Activated CD8-positive, alpha-beta memory T cell treated with anti-CD3 and anti-CD28 coated beads for 36 hours (primary cell): Measurements from ENCODE around the gene BNC2. TPM values are rescaled to one million over a fixed set of nuclear protein-coding genes. Genes with fewer than 3 reads are reported as not detected.
"Not testable (repeated sequence)": the region's sequence is repeated elsewhere in the genome, so short reads cannot be mapped to it uniquely, and the experiment has no call there.

ENCODE experiments used
- CTCF ChIA-PET: fragments of 350-600 bp; sonication (Branson Sonifier 250); formaldehyde crosslinking; loops from one replicate; lab custom pipeline; 2021; ENCODE audit warnings: antibody characterized with exemption; lab: Charles Lee
- POLR2A ChIA-PET: fragments of 350-600 bp; sonication (Branson Sonifier 250); formaldehyde crosslinking; loops from one replicate; lab custom pipeline; 2021; ENCODE audit warnings: antibody characterized with exemption; lab: Charles Lee
- total RNA-seq, 2 experiments: library from RNA; stranded (reverse); gene quantifications; one replicate each; pipeline ENCODE4 v1.2.3, GENCODE V29; 2021

The BNC2 gene, protein sequence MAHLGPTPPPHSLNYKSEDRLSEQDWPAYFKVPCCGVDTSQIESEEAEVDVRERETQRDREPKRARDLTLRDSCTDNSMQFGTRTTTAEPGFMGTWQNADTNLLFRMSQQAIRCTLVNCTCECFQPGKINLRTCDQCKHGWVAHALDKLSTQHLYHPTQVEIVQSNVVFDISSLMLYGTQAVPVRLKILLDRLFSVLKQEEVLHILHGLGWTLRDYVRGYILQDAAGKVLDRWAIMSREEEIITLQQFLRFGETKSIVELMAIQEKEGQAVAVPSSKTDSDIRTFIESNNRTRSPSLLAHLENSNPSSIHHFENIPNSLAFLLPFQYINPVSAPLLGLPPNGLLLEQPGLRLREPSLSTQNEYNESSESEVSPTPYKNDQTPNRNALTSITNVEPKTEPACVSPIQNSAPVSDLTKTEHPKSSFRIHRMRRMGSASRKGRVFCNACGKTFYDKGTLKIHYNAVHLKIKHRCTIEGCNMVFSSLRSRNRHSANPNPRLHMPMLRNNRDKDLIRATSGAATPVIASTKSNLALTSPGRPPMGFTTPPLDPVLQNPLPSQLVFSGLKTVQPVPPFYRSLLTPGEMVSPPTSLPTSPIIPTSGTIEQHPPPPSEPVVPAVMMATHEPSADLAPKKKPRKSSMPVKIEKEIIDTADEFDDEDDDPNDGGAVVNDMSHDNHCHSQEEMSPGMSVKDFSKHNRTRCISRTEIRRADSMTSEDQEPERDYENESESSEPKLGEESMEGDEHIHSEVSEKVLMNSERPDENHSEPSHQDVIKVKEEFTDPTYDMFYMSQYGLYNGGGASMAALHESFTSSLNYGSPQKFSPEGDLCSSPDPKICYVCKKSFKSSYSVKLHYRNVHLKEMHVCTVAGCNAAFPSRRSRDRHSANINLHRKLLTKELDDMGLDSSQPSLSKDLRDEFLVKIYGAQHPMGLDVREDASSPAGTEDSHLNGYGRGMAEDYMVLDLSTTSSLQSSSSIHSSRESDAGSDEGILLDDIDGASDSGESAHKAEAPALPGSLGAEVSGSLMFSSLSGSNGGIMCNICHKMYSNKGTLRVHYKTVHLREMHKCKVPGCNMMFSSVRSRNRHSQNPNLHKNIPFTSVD
- not detected for total RNA-seq

DNA sequence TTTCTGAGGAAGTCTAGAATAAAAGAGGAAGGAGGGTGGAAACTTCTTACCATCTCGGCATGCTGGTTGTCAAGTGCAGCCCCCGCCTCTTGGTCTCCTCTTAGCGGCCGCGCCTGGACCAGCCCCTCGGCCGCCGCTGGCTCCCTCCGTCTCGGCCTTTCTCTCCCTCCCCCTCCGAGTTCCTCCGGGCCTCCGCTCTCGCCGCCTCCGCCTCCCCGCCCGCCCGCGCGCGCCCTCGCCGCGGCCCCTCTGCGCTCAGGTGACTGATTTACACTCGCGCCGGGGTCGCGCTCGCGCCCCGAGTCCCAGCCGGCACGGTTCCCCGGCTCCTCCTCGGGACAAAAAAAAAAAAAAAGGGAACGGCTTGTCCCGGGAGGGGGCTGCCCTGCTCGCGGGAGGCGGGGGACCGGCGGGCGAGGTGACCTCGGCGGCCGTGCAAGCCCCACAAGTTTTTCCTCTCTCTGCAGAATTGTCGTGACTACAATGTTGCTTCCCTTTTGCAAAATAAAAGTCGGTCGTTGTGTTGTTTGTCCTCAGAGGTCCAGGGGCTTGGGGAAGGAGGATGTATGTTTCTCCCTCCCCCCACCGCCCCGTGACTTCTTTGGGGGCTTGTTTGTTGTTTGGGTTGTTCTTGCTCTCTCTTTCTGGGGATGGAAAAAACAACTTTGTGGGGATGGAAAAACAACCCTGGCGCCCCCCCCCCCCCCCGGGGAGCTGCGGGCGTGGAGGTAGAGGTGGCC lies at the start of gene BNC2:
Gene BNC2 (minus strand): TSS at position 75 of the 740 bp plus-strand sequence. CDS start 22 bp downstream, at position 53.
- ChIA-PET CTCF (no interaction called here), POLR2A (no interaction called here)

DNA sequence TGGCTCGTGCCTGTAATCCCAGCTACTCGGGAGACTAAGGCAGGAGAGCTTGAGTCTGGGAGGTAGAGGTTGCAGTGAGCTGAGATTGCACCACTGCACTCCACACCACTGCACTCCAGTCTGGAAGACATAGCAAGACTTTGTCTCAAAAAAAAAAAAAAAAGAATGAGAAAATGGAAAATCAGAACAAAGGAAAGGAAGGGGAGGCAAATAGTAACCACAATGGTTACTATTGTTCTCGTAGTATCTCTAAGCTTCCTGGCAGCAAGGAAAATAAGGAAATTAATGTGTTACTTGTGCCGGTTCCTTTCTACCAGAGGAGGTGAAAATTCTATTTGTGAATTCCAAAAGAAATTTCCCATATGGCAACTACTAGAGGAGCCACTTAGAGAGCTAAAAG lies 48.5 kb upstream of the BNC2 start:
- CTCF ChIA-PET = no interaction called here
- POLR2A ChIA-PET = no interaction called here

DNA sequence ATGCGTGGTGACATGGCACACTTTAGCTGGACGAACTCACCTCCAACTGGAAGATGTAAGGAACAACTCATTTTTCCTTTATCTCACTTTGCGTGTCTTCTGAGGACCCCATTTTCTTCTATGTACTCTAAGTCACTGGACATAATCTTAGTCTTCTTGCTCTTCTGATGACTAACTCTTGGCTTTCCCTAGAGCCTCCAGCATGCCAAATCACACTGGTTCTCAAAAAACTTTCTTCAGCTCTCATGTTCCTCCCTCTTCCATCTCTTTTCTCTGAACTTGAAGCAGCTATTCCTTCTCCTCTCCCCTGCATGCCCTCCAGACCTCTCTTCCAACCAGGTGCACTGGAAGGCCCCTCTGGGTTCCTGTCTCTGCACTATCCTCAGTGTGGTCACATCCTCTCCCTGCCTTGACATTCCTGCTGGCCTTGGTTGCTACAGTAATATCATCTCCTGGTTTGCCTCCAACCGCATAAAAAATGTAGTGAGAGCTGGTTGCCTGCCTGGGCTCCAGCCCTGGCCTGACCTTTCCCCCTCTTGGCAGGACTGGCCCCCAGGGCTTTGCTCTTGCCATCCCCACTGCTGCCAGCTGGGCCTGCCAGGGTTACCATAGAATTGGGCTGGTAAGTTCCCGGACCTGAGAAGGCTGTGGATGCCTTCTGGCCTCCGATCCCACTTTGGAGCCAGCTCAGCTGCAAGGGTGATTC lies 44.8 kb upstream of the BNC2 start:
- POLR2A ChIA-PET = no interaction called here
- CTCF ChIA-PET = no interaction called here

DNA sequence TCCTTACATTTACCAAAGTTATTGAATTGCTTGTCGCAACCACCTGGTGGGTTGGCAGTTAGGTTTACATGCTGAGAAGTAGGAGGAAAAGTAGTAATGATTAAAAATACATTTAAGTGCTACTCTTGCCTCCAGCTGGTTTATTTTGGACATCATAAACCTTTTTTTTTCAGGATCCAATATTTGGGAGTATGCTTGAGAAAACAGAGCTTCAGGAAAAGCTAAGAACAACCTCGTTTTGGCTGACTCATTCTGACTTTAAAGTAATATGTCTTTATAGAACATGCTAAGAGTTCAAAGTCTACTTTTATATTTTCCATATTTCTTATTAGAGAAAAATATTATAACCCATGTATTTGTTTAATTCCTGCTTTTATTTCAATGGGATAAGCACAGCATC lies 41.7 kb upstream of the BNC2 start:
- ChIA-PET POLR2A (no interaction called here), CTCF (no interaction called here)

DNA sequence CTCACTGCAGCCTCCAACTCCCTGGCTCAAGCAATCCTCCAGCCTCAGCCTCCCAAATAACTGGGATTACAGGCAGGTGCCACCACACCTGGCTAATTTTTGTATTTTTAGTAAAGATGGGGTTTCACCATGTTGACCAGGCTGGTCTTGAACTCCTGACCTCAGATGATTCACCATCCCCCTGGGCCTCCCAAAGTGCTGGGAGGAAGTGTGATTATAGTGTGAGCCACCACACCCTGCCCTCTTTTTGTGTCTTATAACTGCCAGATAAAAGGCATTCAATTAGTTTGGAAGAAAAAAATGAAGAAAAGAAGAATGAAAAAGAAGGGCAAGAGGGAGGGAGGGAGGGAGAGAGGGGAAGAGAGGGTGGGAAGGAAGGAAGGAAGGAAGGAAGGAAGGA lies 37.7 kb upstream of the BNC2 start:
- CTCF ChIA-PET = not testable (repeated sequence)

DNA sequence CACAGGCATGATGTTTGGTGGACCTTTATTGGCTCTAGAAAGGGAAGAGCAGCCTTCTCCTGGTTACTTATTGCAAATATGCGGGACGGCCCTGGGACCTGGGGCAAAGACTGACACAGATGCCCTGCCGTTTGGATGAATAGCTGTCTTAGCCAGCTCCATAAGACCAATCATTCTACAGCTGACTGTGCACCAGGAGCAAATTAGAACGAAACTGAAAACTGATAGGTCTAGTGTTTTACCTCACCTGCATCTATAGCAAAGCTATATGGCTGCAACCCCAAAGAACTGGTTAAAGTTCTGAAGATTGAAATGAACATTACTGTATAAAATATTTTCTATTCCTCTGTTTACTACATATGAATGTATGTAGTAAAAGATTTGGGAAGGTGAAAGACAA lies 34.2 kb upstream of the BNC2 start:
- ChIA-PET CTCF (no interaction called here), POLR2A (no interaction called here)

More for the DNA sequence above, 37.7 kb upstream of the BNC2 start:
- POLR2A ChIA-PET = not testable (repeated sequence)

DNA sequence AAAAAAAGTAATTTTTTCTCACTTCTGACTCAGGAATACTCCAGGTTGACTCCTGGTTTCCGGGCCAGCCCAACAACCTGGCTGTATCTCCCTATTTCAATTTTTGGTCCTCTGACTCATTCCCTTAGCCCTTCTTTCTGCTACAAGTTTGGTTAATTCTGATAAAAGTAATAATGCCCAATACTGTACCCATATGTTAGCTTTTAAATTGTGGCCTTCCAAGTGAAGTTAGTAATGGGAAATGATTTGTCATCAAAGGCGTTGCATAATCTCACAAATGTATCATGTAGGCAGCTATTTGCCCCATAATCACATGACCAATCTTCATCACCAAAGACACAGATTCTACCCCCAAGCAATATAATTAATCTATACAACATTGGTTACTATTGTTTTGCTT lies 31.1 kb upstream of the BNC2 start:
- CTCF ChIA-PET = no interaction called here
- POLR2A ChIA-PET = no interaction called here

DNA sequence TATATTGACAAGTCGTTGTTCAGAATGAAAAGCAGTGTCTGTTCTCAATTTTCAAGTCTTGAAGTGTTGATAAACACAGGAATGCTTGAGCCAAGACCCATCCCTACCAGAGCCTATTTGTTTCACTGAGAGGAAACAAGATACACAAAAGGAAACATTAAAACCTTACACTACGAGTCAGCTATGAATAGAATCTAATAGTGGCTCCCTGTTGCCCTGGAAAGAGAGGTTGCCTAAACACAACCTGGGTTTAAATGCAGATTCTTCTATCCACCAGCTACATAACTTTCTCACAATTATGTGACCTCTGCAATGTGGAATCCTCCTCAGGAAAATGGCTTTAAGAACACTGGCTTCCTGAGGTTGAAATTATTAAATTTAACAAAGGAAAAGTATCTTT lies 29.1 kb upstream of the BNC2 start:
- ChIA-PET CTCF (no interaction called here), POLR2A (no interaction called here)

DNA sequence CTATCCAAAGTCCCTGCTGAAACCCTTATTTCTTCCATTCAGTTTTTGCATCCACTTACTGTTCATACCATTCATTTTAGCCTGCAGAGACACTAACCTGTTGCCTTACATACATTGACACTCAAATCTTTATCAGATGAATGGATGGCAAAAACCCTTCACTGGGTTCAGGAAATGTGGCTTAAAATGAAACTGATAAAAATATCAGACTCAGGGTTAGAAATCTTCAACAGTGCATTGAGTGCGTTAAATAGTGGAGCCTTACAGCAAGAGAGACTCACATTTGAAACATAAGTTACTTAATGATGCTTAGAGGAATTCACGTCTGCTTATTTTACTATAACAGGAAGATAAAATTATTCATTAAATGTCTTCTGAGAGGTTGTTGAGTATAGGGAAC lies 28.0 kb upstream of the BNC2 start:
- ChIA-PET CTCF (no interaction called here), POLR2A (no interaction called here)

DNA sequence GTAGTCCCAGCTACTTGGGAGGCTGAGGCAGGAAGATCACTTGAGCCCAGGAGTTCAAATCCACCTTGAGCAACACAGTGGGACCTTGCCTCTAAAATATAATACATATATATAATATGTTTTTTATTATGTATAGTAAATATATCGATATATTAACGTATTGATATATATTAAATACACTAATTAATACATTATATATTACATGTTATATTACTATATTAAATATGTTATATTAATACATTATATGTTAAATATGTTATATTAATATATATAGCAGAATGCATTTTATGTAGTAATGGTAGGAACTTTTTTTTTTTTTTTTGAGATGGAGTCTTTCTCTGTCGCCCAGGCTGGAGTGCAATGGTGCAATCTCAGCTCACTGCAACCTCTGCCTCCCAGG lies 18.1 kb upstream of the BNC2 start:
- POLR2A ChIA-PET = no interaction called here
- CTCF ChIA-PET = no interaction called here

DNA sequence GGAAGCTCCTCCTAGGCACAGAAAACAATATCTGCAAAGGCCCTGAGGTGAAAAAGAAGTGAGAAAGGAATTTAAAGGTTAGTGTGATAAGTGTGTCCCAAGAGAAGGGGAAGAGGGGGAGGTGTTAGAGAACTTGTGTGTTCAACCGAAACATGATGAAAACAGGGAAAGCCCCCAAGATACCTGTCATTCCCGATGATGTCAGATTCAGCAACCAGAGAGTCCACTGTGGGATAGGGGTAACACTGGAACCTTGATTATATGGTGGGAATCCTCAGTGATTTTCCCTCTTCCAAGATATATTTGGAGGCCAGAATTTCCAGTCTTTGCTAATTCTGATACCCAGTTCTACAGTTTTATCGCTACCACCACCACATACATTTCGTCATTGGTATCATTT lies 15.5 kb upstream of the BNC2 start:
- CTCF ChIA-PET = no interaction called here
- POLR2A ChIA-PET = no interaction called here

DNA sequence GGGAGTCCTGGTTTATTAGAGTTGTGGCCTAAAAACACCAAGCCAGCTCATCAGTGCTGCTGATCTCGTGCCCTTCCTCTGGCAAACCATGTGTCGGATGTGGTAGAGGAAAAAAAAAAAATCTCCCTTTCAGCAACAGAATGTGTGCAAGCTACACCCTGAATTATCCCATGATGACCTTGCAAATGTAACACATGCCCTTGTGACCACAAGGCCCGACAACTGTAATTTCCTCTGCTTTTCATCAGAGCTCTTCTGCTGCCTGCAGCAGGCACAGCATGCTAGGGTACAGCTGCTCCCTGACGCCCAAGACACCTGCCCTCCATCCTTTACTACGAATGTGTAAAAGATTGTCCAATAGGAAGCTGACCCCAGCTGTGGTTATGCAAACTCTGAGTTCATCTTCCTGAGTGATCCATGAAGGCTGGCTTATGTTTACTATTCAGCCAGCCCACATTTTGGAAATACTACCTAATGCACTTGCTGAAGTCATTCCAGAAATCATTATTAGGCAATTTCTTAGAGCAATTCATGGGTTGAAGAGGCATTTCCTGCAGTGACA lies 14.6 kb upstream of the BNC2 start:
- POLR2A ChIA-PET = no interaction called here
- CTCF ChIA-PET = no interaction called here

DNA sequence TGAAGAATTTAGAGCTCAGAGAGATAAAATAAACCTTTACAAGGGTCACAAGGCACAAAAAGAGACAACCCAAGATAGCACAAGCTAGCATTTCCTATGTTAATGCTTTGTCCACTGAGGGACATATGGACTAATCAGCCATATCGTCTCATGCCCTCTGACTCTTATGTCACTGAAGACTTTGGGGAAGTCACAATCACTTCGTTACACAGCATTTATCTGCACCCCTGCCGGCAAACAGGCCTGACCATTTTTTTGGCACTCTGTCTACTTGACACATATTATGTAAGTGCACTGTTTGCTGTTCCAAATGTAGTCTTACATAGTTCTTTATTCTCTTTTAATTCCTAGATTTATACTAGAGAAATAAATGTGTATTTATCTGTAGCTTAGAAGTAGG lies 13.9 kb upstream of the BNC2 start:
- ChIA-PET CTCF (no interaction called here), POLR2A (no interaction called here)

DNA sequence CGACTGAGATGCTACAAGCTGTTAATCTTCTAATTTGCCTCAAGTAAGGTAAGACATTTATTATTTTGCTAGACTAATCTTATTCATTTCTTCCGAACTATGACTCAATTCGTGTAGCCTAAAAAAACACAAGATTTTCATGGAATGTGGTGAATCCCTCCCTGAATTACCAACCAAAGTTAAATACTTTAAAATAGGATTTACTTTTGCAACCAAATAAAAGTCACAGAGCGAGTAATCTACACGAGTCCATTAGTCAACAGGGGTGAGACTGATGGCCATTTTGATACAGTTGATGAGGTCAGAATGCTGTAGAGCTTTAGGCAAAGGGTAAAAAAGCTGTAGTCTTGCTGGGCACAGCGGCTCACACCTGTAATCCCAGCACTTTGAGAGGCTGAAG lies 13.1 kb upstream of the BNC2 start:
- CTCF ChIA-PET = no interaction called here
- POLR2A ChIA-PET = no interaction called here

DNA sequence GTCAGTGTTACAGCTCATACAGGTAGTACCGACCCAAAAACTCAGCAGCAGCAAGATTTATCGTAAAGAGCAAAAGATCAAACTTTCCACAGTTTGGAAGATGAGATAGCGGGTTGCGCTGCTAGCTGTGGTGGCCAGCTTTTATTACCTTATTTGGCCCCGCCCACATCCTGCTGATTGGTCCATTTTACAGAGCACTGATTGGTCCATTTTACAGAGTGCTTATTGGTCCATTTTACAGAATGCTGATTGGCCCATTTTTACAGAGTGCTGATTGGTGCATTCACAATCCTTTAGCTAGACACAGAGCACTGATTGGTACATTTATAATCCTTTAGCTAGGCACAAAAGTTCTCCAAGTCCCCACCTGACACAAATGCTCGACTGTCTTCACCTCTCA lies 12.0 kb upstream of the BNC2 start:
- CTCF ChIA-PET, POLR2A ChIA-PET: not testable (repeated sequence)

DNA sequence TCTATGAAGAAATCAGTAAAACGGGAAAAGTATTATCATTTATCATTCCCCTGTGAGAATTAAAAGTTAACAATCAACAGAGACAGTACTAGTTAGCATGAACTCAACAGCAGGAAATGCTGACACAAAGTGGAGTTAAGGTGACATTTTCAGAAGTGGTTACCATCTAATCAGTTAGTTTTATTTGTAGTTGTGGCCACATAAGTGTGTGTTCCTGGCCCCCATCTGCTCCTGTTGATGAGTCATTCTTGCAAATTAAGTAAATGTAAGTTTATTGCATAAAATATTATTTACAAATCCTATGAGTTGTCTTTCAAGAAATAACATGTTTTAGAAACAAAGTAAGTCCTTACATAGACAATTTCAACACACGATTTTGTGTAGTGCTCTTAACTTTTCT lies 8.9 kb upstream of the BNC2 start:
- CTCF ChIA-PET = no interaction called here
- POLR2A ChIA-PET = no interaction called here

DNA sequence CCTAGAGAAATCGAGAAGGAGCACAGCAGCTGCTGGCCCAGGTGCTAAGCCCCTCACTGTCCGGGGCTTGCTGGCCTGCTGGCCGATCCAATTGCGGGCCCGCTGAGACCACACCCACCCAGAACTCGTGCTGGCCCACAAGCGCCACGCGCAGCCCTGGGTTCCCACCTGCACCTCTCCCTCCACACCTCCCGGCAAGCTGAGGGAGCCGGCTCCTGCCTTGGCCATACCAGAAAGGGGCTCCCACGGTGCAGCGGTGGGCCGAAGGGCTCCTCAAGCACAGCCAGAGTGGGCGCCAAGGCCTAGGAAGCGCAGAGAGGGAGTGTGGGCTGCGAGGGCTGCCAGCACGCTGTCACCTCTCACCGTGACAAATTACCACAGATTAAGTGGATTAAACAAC lies 6.8 kb upstream of the BNC2 start:
- ChIA-PET POLR2A (no interaction called here), CTCF (no interaction called here)

DNA sequence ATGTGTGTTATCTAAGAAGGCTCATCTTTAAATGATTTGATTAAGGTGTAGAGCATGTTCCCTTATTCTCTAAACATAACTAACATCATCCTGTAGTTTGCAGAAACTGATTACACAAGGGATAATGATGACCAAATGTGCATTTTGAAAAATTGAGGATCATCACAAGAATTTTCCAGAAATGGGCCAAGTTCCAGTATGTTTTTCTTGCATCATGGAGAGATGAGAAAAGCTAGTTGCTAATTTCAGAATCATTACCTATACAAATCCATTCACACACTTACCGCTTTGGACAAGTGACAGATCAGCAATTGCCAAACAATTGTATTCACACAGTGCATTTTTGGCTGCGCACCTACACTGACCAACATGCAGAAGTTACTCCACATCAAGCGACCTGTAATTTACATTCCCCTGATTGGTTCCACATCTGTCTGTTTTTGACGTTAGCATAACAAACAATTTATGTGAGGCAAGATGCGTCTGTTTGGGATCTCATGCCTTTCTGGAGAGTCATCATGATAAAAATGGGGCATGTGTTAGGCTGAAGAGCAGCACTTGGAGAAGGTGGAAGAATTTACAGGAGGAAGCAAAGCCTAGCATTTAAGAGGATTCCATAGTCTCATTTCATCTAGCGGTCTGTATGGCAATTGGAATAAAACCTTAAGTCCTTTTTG lies 2.8 kb upstream of the BNC2 start:
- ChIA-PET POLR2A (no interaction called here), CTCF (no interaction called here)
